ENCODE results near the gene C9orf72. TPM values are rescaled to one million over a fixed set of nuclear protein-coding genes. Genes with fewer than 3 reads are reported as not detected.

The C9orf72 gene
- total and polyA plus RNA-seq, 2 of the 8 experiments (the other 6 are each of a cell fraction or from before 2014, with no cell fraction given), result 7.2 to 17.5 TPM

DNA sequence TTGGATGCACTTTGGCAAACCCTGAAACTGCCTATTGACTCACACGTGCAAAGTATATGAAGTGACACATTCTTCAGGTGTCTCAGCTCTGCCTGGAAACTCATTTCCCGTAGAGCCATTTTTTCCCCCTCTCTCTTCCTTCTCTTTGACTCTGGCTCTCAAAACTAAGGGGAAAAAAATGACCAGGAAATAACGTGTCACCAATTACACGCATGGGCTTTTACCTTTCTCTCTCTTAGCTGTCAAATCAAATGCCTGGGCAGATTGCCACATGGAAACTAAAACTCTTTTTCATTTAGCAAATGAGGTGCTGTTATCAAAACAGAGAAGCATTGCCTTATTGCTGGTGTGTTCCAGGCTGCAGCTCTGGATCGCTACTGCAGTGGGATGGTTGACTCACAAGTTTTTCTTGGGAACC is 67.5 kb downstream of the C9orf72 start:
- CTCF ChIA-PET (ENCODE audit: partially characterized antibody), result interaction anchor here (1.4 kb wide), 1 partner anchor 30 kb away, joined by 3 read pairs; no protein-coding TSS in a partner anchor

More for the DNA sequence above, 67.5 kb downstream of the C9orf72 start:
- no peak for DNase-seq (ENCODE audit: low read depth in 1 of 2, low spot score in 2 of 2)
- no peak overlapping the region for H2BK20ac ChIP-seq (ENCODE audit: low read length)
- no peak overlapping the region for H2AK5ac ChIP-seq (ENCODE audit: low read depth, low read length)
- H2BK12ac ChIP-seq (ENCODE audit: low read depth, low read length), result no peak overlapping the region
- H2BK15ac ChIP-seq (ENCODE audit: low read length), result no peak overlapping the region
- no peak overlapping the region for H4K5ac ChIP-seq (ENCODE audit: insufficient read length, low read depth, low read length)
- H4K91ac ChIP-seq (replicated peaks; ENCODE audit: insufficient read length, low read length), result no peak overlapping the region
- no peak overlapping the region for H3K27ac ChIP-seq (ENCODE audit: low read depth, low read length)
- H3K18ac ChIP-seq (ENCODE audit: extremely low read depth, low read length), result no peak overlapping the region
- H3K23me2 ChIP-seq (ENCODE audit: low read depth, low read length), result no peaks in the 10 kb centered on the region
- no peak overlapping the region for H2BK5ac ChIP-seq (ENCODE audit: low read depth, low read length)
- H2AFZ ChIP-seq (ENCODE audit: low read length), result no peak overlapping the region
- WGBS, 2 experiments (ENCODE audit: extremely low coverage in 1 of 2, insufficient coverage in 1 of 2, insufficient read length in 1 of 2, insufficient replicate concordance in 2 of 2, low coverage in 1 of 2, low lambda C conversion rate in 2 of 2, missing lambda C conversion rate in 1 of 2), result 86% methylated on average over 5 of the region's 5 CpGs; no CpG with 5 or more reads in 1 of the 2 experiments
- no peak overlapping the region for H3K4me2 ChIP-seq (ENCODE audit: insufficient read depth in 1 of 2, low read depth in 2 of 2, low read length in 2 of 2)
- peaks cover 0 to 6% (median 0%) of the 10 kb centered on the region in 4 experiments; a peak in 1 of 8 replicates for H3K36me3 ChIP-seq (ENCODE audit: control insufficient read depth in 2 of 4, insufficient read depth in 4 of 4, low read length in 3 of 4)
- peaks cover 0 to 5% (median 0%) of the 10 kb centered on the region in 4 experiments; a peak in 1 of 7 replicates for H3K4me1 ChIP-seq (replicated peaks in 1 of 4; ENCODE audit: control insufficient read depth in 3 of 4, insufficient read depth in 4 of 4, low read length in 3 of 4)
- FAIRE-seq, result no peak
- no peak overlapping the region for H3K4me3 ChIP-seq (ENCODE audit: extremely low read depth in 1 of 4, insufficient read depth in 2 of 4, low read depth in 3 of 4, low read length in 4 of 4)
- H3K27me3 ChIP-seq (replicated peaks in 1 of 4; ENCODE audit: control insufficient read depth in 3 of 4, extremely low read depth in 1 of 4, insufficient read depth in 3 of 4, low read length in 3 of 4), result no peaks in the 10 kb centered on the region
- H3K56ac ChIP-seq (replicated peaks; ENCODE audit: insufficient read length, low read depth, low read length), result no peak overlapping the region
- H3K23ac ChIP-seq (ENCODE audit: insufficient read length), result no peak overlapping the region
- H3K14ac ChIP-seq (ENCODE audit: insufficient read length), result no peak overlapping the region
- TF ChIP-seq ASH2L (IDR thresholded peaks at IDR 0.05; ENCODE audit: low read length), result no peak
- TF ChIP-seq HDAC2 (IDR thresholded peaks at IDR 0.05; ENCODE audit: borderline replicate concordance in 1 of 2, low read depth in 2 of 2, low read length in 2 of 2), result no peak
- TF ChIP-seq CREB1 (IDR thresholded peaks at IDR 0.05), result no peak
- TF ChIP-seq RFX5 (IDR thresholded peaks at IDR 0.05; ENCODE audit: borderline replicate concordance, low read depth, low read length), result no peak
- TF ChIP-seq MAFK (IDR thresholded peaks at IDR 0.05; ENCODE audit: low read depth, low read length), result no peak
- peaks cover 0 to 3% of the 10 kb centered on the region in 2 experiments; a peak in 1 of 4 replicates for H3K79me2 ChIP-seq (ENCODE audit: control insufficient read depth in 1 of 2, insufficient read depth in 2 of 2, low read length in 2 of 2)
- no peak overlapping the region for H3K9ac ChIP-seq (replicated peaks in 1 of 4; ENCODE audit: extremely low read depth in 1 of 4, low read depth in 3 of 4, low read length in 3 of 4)
- H4K8ac ChIP-seq (ENCODE audit: extremely low read depth, insufficient read depth, low read length), result no peak overlapping the region
- POLR2A ChIA-PET (ENCODE audit: partially characterized antibody), result no interaction called here
- H4K20me1 ChIP-seq (replicated peaks in 1 of 2; ENCODE audit: control insufficient read depth in 1 of 2, insufficient read depth in 2 of 2, low read length in 2 of 2), result no peaks in the 10 kb centered on the region
- H2BK120ac ChIP-seq (replicated peaks; ENCODE audit: low read depth, low read length), result no peak overlapping the region
- H3K4ac ChIP-seq (replicated peaks; ENCODE audit: insufficient read length, low read depth, low read length), result no peak overlapping the region
- no peaks in the 10 kb centered on the region for H3K79me1 ChIP-seq (ENCODE audit: low read depth, low read length)
- no peaks in the 10 kb centered on the region for H3K9me3 ChIP-seq (ENCODE audit: insufficient read depth in 2 of 2, low read depth in 1 of 2, low read length in 1 of 2)
